WTC11 (cell line): ENCODE data around the gene MNDA. TPM values are rescaled to one million over a fixed set of nuclear protein-coding genes. Genes with fewer than 3 reads are reported as not detected.

ENCODE experiments used
- total RNA-seq: library from RNA; stranded (reverse); gene quantifications from 3 replicates; pipeline ENCODE4 v1.2.3, GENCODE V29; 2021

Gene MNDA
- total RNA-seq, 1 experiment from 2014 or later: 0.09 TPM

Other genes with a start within 250 kb of the MNDA start
- not detected in 3 replicates for gene OR10Z1, start 226.1 kb upstream of the MNDA start, total RNA-seq
- 0.02 to 0.11 TPM (median 0.09 TPM) in 3 replicates for gene SPTA1, start 144.6 kb upstream of the MNDA start, total RNA-seq
- not detected in 3 replicates for gene OR6K2, start 130.7 kb upstream of the MNDA start, total RNA-seq
- not detected in 3 replicates for gene OR6K3, start 110.6 kb upstream of the MNDA start, total RNA-seq
- not detected in 3 replicates for gene OR6K6, start 76.6 kb upstream of the MNDA start, total RNA-seq
- gene OR6N1, start 59.2 kb upstream of the MNDA start, total RNA-seq: not detected in 3 replicates
- gene OR6N2, start 50.1 kb upstream of the MNDA start, total RNA-seq: not detected in 3 replicates
- gene PYHIN1, start 100.2 kb downstream of the MNDA start, total RNA-seq: 0.11 TPM in 1 of 3 replicates, not detected in the others
- 2.0 to 3.2 TPM (median 2.9 TPM) in 3 replicates for gene IFI16, start 178.6 kb downstream of the MNDA start, total RNA-seq
- 1.1 to 1.6 TPM (median 1.4 TPM) in 3 replicates for gene AIM2, start 245.4 kb downstream of the MNDA start, total RNA-seq